HG02623 (cell line): ENCODE data around the gene KRTAP4-7.
"Not testable (repeated sequence)": the region's sequence is repeated elsewhere in the genome, so short reads cannot be mapped to it uniquely, and the experiment has no call there.

ENCODE experiments used
- ATAC-seq: cut with Tn5 transposase; IDR thresholded peaks from one replicate; pipeline ENCODE4 v1.9.1; 2021; ENCODE audit warnings: moderate library complexity; ENCODE audit not compliant: unreplicated experiment

KRTAP4-7 gene

DNA sequence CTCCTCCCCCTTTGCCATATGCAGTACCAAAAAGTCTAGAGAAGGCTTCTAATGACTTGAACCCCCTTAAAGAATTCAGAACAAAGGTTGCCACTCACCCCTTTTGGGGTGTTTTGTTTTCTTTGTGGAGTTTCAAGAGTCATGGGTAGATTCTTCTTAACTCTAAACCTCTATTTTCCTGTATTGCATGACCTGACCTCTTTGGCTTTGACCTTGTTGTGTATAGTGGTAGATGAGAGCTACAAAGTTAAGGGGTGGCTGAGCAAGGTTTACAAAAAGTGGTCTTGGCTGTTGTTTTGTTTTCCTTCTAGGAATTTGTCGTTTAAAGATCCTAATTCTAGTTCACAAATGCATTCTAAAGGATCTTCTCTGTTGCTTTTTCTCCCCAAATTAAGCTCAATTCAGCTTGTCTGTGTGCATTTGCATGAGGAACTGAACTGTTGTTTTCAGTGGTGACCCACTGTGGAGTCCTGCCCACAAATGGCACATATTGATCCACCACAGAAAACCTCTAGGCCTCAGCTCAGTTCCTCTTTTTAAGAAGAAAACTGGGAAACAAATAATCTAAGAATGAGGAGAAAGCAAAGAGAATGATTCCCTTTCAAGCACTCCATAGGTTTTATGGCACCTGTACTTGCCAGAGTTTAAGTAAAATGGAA is 24.9 kb downstream of the KRTAP4-7 start:
- not testable (repeated sequence) for ATAC-seq

- no peak for ATAC-seq
These were observed 27.4 kb downstream of the KRTAP4-7 start for GRCh38 chr17:41111151-41111885.

DNA sequence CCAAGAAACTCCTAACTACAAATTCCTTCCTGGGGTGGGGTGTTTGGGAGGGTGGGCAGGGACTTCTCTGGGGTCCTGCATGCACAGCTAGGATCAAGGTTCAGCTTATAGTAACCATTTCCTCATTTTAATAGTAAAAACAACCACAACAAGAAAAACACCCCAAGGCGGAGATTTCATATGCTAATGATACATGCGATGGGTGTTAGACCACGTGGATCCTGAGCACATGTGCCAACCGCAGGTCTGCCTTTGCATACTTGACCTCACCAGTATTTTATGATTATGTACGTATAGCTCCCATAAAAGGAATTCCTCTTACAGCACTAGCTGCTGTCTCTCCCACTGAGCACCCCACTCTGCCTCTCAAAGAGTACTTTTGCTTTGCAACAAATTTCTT is 32.3 kb downstream of the KRTAP4-7 start:
- ATAC-seq: no peak

DNA sequence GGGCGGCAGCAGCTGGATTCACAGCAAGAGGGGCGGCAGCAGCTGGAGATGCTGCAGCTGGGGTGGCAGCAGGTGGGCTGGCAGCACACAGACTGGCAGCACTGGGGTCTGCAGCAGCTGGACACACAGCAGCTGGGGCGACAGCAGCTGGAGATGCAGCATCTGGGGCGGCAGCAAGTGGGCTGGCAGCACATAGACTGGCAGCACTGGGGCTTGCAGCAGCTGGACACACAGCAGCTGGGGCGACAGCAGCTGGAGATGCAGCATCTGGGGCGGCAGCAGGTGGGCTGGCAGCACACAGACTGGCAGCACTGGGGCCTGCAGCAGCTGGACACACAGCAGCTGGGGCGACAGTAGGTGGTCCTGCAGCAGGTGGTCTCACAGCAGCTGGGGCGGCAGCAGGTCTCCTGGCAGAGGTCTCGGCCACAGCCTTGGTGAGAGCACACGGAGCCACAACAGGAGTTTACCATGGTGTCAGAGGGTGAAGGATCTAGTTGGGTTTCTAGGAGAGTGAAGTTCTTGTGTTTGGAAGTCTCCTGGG is 34.0 kb downstream of the KRTAP4-7 start, which contains the start of gene KRTAP4-11:
TSS of gene KRTAP4-11 (minus strand) at position 528 of the 541 bp plus-strand sequence. CDS start at position 470, 58 bp downstream.
- not testable (repeated sequence) for ATAC-seq

- no peak for ATAC-seq
These were observed 34.8 kb downstream of the KRTAP4-7 start for GRCh38 chr17:41118721-41119120.

GRCh38 chr17:41119696-41120690 is 36.0 kb downstream of the KRTAP4-7 start:
- not testable (repeated sequence) for ATAC-seq

DNA sequence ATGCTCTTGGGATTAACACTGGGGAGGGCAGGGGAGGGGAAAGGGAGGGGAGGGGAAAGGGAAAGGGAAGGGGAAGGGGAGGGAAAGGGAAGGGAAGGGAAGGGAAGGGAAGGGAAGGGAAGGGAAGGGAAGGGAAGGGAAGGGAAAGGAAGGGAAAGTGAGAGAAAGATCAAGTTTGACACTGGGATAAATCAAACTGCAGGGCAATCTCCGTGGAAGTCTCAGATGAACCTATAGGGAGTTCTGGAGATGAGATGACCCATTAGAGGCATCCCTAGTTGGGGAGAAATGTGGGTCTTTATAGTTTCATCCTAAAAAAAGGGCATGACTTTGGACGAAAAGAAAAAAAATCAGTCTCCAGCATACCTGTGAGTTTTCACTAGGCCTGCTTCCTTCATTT is 37.8 kb downstream of the KRTAP4-7 start:
- no peak for ATAC-seq

DNA sequence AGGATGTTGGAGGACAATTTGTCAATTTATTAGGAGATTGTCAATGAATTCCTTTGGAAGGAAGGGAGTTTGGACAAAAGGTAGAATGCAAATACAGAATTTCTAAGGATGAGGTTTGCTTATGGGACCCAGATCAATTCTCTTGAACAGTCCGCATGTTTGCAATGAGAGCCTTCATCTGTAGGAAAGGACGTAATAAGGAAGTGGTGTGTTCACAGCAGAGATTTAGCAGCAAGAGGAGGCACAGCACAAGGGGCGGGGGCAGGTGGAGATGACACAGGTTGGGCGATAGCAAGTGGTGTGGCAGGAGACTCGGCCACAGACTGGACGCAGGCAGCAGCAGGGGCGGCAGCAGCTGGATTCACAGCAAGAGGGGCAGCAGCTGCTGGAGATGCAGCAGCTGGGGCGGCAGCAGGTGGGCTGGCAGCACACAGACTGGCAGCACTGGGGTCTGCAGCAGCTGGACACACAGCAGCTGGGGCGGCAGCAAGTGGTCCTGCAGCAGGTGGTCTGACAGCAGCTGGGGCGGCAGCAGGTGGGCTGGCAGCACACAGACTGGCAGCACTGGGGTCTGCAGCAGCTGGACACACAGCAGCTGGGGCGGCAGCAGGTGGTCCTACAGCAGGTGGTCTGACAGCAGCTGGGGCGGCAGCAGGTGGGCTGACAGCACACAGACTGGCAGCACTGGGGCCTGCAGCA is 39.5 kb downstream of the KRTAP4-7 start:
- not testable (repeated sequence) for ATAC-seq

DNA sequence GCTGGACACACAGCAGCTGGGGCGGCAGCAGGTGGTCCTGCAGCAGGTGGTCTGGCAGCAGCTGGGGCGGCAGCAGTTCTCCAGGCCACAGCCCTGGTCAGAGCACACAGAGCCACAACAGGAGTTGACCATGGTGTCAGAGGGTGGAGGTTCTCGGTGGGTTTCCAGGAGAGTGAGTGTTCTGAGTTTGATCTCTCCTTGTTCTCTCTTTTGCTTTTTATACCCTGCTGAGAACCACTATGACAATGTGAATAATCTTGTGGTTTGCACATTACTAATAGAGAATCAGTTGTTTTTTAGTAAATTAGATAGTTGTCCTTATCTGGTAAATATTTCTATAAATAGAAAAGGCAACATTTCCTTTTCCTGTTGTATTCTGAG is 40.0 kb downstream of the KRTAP4-7 start, which contains the start of gene KRTAP4-12:
TSS of gene KRTAP4-12 (minus strand) at position 192 of the 381 bp plus-strand sequence. CDS start at position 132, 60 bp downstream.
- ATAC-seq: not testable (repeated sequence)

DNA sequence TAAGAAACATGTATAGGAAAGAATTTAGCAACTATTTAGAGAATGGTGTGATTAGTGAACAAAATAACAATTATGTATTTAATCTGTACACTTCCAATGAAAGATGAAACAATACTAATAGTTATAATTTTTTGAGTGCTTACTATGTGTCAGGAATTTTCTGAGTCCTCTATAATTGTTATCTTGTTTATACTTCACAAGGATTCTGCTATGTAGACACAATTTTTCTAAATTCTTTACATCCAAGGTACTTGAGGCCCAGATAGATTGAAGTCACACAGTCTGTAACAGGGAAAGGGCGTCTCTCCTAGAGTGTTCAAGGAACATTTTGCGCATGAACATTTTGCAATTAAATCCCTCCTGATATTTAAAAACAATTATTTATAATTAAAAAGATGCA is 41.1 kb downstream of the KRTAP4-7 start:
- ATAC-seq: no peak

GRCh38 chr17:41126412-41126811 is 42.5 kb downstream of the KRTAP4-7 start:
- no peak for ATAC-seq

DNA sequence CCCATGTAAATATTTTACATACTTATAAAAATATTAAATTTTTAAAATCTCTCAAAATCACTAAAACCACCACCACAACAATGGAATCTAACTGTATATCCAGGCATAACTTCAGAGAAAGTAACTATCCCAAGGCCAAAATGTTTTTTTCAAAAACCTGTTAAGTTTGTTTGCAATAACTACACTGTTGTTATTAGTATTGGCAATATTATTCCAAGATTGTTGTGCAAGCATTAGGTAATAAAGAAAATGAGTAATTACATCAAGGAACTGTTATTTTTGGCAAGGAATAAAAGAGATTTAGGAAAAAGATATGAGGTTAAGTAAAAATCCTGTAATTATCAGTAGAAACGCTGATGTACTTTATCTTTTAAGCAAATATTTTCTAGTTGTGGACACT is 43.4 kb downstream of the KRTAP4-7 start:
- no peak for ATAC-seq

GRCh38 chr17:41131979-41132378 is 48.0 kb downstream of the KRTAP4-7 start:
- ATAC-seq: no peak

DNA sequence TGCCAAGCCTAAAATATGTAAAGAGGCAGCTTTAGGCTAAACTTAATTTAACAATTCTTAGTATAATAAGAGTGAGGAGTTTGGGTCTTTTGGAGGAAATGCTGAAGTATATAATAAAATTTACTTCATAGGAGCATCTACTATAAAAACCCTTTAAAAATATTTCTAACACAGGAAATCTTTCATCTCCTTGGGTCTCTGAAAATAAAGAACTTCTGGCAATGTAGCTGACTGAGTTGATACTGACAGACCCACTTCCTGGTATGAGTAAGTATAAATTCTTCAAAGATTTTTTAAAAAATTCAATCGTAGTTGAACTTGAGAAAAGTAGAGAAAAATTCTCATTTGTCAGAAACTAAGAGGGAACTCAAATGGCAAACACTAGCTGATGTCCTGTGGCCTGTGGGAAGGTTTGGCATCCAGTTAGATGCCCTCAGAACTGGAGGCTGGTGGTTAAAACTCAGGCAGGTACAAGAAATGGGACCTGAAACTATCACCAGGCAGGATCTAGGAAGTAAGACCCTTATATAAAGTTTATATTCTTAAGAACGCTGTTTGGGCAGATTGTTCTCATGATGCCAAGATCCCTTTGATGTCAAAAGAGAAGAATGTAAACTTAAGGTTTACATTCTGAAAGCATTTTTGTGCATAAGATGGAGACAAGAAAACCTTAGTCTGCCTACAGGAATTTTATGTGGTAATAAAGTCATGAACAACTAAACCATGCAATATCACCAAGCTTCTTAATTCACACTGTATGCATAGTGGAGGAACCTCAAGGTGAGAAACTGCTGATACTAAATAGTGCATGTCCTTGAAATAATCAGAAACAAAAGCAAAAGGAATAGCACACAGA is 50.2 kb downstream of the KRTAP4-7 start:
- no peak for ATAC-seq
